ENCODE data around the gene ANAPC2. TPM values are rescaled to one million over a fixed set of nuclear protein-coding genes. Genes with fewer than 3 reads are reported as not detected.

Gene ANAPC2
- total RNA-seq, 1 experiment from 2014 or later, result 80.9 TPM

DNA sequence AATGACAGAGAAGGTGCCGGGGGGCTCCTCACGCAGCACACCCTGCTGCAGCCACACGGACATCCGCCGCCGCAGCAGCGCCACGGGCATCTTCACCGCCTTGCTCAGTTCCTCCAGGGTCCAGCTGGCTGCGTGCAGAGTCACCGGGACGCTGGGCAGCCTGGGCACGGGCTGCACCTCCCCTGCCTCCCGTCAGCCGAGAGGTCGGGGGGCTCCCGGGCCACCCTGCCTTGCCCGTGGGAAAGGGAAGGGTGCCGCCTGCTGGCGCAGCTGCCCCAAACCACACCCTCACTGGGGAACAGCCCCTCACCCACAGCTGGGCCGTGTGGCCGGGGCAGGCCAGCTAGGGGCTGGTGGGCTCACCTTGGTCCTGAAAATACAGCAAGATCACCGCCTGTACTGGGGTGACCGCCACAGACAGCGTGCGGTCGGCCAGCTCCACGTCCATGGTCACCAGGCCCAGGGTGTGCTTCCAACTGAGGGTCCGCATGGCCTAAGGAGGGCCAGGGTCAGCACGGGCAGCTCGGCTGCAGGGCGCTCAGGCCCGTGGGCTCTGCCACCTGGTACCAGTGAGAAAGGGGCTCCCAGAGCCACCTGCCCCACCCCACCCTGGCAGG is 12.9 kb downstream of the ANAPC2 start (continued):
- TF ChIP-seq HMGXB4 (CRISPR knock-in tag; IDR thresholded peaks at IDR 0.05), result peak; percentile 72
- TF ChIP-seq, protein P1, sequence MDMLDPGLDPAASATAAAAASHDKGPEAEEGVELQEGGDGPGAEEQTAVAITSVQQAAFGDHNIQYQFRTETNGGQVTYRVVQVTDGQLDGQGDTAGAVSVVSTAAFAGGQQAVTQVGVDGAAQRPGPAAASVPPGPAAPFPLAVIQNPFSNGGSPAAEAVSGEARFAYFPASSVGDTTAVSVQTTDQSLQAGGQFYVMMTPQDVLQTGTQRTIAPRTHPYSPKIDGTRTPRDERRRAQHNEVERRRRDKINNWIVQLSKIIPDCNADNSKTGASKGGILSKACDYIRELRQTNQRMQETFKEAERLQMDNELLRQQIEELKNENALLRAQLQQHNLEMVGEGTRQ (CRISPR knock-in tag; IDR thresholded peaks at IDR 0.05), result peak; percentile 44
- TF ChIP-seq, protein P2, sequence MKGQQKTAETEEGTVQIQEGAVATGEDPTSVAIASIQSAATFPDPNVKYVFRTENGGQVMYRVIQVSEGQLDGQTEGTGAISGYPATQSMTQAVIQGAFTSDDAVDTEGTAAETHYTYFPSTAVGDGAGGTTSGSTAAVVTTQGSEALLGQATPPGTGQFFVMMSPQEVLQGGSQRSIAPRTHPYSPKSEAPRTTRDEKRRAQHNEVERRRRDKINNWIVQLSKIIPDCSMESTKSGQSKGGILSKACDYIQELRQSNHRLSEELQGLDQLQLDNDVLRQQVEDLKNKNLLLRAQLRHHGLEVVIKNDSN (CRISPR knock-in tag; IDR thresholded peaks at IDR 0.05), result no peak

GRCh38 chr9:137174722-137175293 is 13.6 kb downstream of the ANAPC2 start:
- H3K4me3 Mint-ChIP-seq, result peak overlapping the region; percentile 42; the same call in 1 of the 2 replicates
- ATAC-seq (peak; percentile 17), DNase-seq (ENCODE audit: low spot score) (peak; percentile 42)
- H3K9me3 Mint-ChIP-seq, result no peaks in the 10 kb centered on the region
- no peak for TF ChIP-seq ZNF396 (CRISPR knock-in tag; IDR thresholded peaks at IDR 0.05; ENCODE audit: borderline replicate concordance)
- no peak for TF ChIP-seq FOXP1 (CRISPR knock-in tag; IDR thresholded peaks at IDR 0.05; ENCODE audit: borderline replicate concordance)
- TF ChIP-seq, protein P3, sequence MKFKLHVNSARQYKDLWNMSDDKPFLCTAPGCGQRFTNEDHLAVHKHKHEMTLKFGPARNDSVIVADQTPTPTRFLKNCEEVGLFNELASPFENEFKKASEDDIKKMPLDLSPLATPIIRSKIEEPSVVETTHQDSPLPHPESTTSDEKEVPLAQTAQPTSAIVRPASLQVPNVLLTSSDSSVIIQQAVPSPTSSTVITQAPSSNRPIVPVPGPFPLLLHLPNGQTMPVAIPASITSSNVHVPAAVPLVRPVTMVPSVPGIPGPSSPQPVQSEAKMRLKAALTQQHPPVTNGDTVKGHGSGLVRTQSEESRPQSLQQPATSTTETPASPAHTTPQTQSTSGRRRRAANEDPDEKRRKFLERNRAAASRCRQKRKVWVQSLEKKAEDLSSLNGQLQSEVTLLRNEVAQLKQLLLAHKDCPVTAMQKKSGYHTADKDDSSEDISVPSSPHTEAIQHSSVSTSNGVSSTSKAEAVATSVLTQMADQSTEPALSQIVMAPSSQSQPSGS (CRISPR knock-in tag; IDR thresholded peaks at IDR 0.05; ENCODE audit: borderline replicate concordance, low read depth), result no peak
- no peak for TF ChIP-seq ZNF532 (CRISPR knock-in tag; IDR thresholded peaks at IDR 0.05; ENCODE audit: borderline replicate concordance)
- TF ChIP-seq TCF7 (CRISPR knock-in tag; IDR thresholded peaks at IDR 0.05; ENCODE audit: low read depth), result no peak
- TF ChIP-seq ATF1 (CRISPR knock-in tag; IDR thresholded peaks at IDR 0.05), result no peak
- no peak for TF ChIP-seq SOX15 (CRISPR knock-in tag; IDR thresholded peaks at IDR 0.05)
- TF ChIP-seq, protein P4, sequence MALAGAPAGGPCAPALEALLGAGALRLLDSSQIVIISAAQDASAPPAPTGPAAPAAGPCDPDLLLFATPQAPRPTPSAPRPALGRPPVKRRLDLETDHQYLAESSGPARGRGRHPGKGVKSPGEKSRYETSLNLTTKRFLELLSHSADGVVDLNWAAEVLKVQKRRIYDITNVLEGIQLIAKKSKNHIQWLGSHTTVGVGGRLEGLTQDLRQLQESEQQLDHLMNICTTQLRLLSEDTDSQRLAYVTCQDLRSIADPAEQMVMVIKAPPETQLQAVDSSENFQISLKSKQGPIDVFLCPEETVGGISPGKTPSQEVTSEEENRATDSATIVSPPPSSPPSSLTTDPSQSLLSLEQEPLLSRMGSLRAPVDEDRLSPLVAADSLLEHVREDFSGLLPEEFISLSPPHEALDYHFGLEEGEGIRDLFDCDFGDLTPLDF (CRISPR knock-in tag; IDR thresholded peaks at IDR 0.05), result no peak
- TF ChIP-seq, protein P5, sequence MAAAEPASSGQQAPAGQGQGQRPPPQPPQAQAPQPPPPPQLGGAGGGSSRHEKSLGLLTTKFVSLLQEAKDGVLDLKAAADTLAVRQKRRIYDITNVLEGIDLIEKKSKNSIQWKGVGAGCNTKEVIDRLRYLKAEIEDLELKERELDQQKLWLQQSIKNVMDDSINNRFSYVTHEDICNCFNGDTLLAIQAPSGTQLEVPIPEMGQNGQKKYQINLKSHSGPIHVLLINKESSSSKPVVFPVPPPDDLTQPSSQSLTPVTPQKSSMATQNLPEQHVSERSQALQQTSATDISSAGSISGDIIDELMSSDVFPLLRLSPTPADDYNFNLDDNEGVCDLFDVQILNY (CRISPR knock-in tag; IDR thresholded peaks at IDR 0.05), result no peak
- TF ChIP-seq GRHL2 (CRISPR knock-in tag; IDR thresholded peaks at IDR 0.05; ENCODE audit: insufficient replicate concordance, severe bottlenecking), result no peak
- TF ChIP-seq MYBL2 (CRISPR knock-in tag; IDR thresholded peaks at IDR 0.05), result no peak
- no peak for TF ChIP-seq CREM (CRISPR knock-in tag; IDR thresholded peaks at IDR 0.05)
- no peak for TF ChIP-seq ZNF121 (CRISPR knock-in tag; IDR thresholded peaks at IDR 0.05)
- no peak for TF ChIP-seq JAZF1 (CRISPR knock-in tag; IDR thresholded peaks at IDR 0.05)
- H3K36me3 Mint-ChIP-seq, result no peaks in the 10 kb centered on the region
- H3K27me3 Mint-ChIP-seq (ENCODE audit: low read depth), result peaks cover 21% of the 10 kb centered on the region
- CTCF ChIA-PET, result interaction anchor here (0.5 to 3.6 kb wide), 33 partner anchors 13 to 248 kb away, joined by 3 to 40 read pairs (median 8); partner anchors contain the start of genes ABCA2, ANAPC2, CYSRT1 and EXD3
- H3K4me1 Mint-ChIP-seq, result peaks cover 6% of the 10 kb centered on the region
- no peak overlapping the region for H3K27ac Mint-ChIP-seq
- POLR2A ChIA-PET, result interaction anchor here (0.7 to 1.8 kb wide), 5 partner anchors 12 to 61 kb away, joined by 3 to 6 read pairs (median 3); no protein-coding TSS in a partner anchor

Data from WTC11 (cell line).